Liver (tissue), 3 donors: ENCODE results near the gene FTO.

Experiments
- FOXA1 ChIP-seq: IDR thresholded peaks from 2 replicates; pipeline ENCODE4 v1.6.1; 2016; ENCODE audit warnings: antibody characterized with exemption
- JUND ChIP-seq, 2 donors: IDR thresholded peaks; 2 replicates each; pipeline ENCODE4 v1.6.1; 2016; ENCODE audit warnings: antibody characterized with exemption in 2 of 2
- TAF1 ChIP-seq: conservative IDR thresholded peaks from 2 replicates; pipeline ENCODE4 v1.6.1; 2016; ENCODE audit warnings: antibody characterized with exemption, mild to moderate bottlenecking
- TF ChIP-seq, protein P1 (sequence below): fragments of 150-350 bp; IDR thresholded peaks from 2 replicates; pipeline ENCODE4 v1.5.1; 2017; ENCODE audit warnings: improper control_type of control experiment, low read depth, low read length; ENCODE audit not compliant: missing input control
- donor health status: healthy.
- donor health status: healthy.

DNA sequence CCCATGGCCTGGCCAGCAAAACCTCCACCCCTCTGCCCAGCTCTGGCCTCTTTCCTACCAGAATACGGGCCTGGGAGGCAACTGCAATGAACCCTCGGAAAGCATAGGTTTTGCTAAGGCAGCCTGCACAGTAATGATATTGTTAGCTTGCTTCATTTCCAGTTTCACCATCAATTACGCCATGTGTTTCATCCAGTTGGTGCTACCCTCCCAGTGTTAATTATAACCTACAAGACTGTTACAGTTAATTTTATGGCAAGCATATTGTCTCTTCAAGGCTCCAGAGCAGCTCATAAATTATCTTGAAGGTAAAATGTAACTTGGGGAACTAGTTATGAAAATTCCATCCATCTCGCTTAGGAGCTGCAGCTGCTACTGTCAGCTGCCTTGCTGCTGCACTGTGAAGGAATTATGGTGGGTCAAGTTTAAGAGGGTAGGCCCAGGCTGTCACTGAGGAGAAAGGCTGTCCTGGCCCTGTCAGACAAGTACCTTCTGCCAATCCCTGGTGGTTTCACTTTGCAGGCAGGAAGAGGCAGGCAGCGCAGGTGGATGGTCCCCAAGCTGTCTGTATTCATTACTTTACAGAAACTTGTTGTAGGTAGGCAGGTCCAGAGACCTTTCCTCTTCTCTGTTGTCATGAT lies 242.9 kb downstream of the FTO start:
- no peak for TF ChIP-seq FOXA1
- TF ChIP-seq, protein P1, sequence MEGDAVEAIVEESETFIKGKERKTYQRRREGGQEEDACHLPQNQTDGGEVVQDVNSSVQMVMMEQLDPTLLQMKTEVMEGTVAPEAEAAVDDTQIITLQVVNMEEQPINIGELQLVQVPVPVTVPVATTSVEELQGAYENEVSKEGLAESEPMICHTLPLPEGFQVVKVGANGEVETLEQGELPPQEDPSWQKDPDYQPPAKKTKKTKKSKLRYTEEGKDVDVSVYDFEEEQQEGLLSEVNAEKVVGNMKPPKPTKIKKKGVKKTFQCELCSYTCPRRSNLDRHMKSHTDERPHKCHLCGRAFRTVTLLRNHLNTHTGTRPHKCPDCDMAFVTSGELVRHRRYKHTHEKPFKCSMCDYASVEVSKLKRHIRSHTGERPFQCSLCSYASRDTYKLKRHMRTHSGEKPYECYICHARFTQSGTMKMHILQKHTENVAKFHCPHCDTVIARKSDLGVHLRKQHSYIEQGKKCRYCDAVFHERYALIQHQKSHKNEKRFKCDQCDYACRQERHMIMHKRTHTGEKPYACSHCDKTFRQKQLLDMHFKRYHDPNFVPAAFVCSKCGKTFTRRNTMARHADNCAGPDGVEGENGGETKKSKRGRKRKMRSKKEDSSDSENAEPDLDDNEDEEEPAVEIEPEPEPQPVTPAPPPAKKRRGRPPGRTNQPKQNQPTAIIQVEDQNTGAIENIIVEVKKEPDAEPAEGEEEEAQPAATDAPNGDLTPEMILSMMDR, result no peak
- TF ChIP-seq JUND (IDR thresholded peaks at IDR 0.05), result no peak
- no peak for TF ChIP-seq TAF1
